ENCODE data around the gene ZC3H12D. TPM values are rescaled to one million over a fixed set of nuclear protein-coding genes. Genes with fewer than 3 reads are reported as not detected.
"Not testable (repeated sequence)": the region's sequence is repeated elsewhere in the genome, so short reads cannot be mapped to it uniquely, and the experiment has no call there.

The ZC3H12D gene
- total and polyA plus RNA-seq, 2 experiments from 2014 or later, result 0.07 TPM; not detected in 1

DNA sequence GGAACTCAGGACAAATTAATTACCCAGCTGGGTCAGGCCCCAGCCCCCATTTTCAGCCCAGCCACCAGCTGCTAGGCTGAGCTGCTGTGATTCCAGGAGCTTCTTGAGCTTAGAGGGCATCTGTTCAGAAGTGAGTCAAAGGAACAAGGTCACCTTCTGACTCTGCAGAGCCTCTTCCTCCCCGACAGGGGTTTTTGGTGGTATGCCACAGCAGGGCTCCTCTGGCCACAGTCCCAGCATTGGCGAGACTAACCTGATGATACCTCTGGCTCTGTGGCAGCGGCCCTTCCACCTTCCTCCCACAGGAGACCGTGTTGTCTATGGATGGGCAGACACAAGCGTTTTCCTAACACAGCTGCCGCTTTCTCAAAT, 39.7 kb downstream of the ZC3H12D start:
- Histone ChIP-seq H3K9me2 (ENCODE audit: insufficient read depth) (no peaks in the 10 kb centered on the region), H3K4me3 (no peak overlapping the region), H3K4me2 (no peak overlapping the region), H3K27ac (ENCODE audit: low read depth) (no peak overlapping the region), H3F3A (replicated peaks; ENCODE audit: low read depth) (no peaks in the 10 kb centered on the region), H3K27me3 (ENCODE audit: insufficient read depth) (peaks cover 7% of the 10 kb centered on the region), H4K20me1 (replicated peaks; ENCODE audit: insufficient read depth) (no peaks in the 10 kb centered on the region), H3K4me1 (ENCODE audit: insufficient read depth) (no peaks in the 10 kb centered on the region), H3K36me3 (ENCODE audit: insufficient read depth) (no peaks in the 10 kb centered on the region), H2AFZ (no peak overlapping the region), H3K79me2 (replicated peaks; ENCODE audit: insufficient read depth) (no peaks in the 10 kb centered on the region)
- DNase-seq (ENCODE audit: low spot score), result no peak
- Mint-ChIP-seq H3K4me3 (no peak overlapping the region), H3K9me3 (no peaks in the 10 kb centered on the region), H3K27me3 (ENCODE audit: insufficient read depth, low read depth, poor library complexity) (peaks cover 12% of the 10 kb centered on the region), H3K27ac (no peak overlapping the region), H3K4me1 (peaks cover 11% of the 10 kb centered on the region), H3K36me3 (ENCODE audit: low read depth) (no peaks in the 10 kb centered on the region)
- no peak for ATAC-seq
- TF ChIP-seq ZNF331 (CRISPR knock-in tag; IDR thresholded peaks at IDR 0.05; ENCODE audit: low read depth) (no peak), CREB1 (CRISPR knock-in tag; IDR thresholded peaks at IDR 0.05; ENCODE audit: low read depth) (no peak), ZNF462 (CRISPR knock-in tag; IDR thresholded peaks at IDR 0.05) (no peak), EZH2 (IDR thresholded peaks at IDR 0.05; ENCODE audit: low read depth, unreplicated experiment) (no peak), POLR2AphosphoS5 (IDR thresholded peaks at IDR 0.05; ENCODE audit: low read depth) (no peak), STAT1 (IDR thresholded peaks at IDR 0.05; ENCODE audit: unreplicated experiment) (no peak), NANOG (IDR thresholded peaks at IDR 0.05; ENCODE audit: borderline replicate concordance) (no peak)

- not testable (repeated sequence) for H3K4me3 ChIP-seq; H3K9me3 Mint-ChIP-seq; H3F3A ChIP-seq (replicated peaks; ENCODE audit: low read depth); H4K20me1 ChIP-seq (replicated peaks; ENCODE audit: insufficient read depth); H3K79me2 ChIP-seq (replicated peaks; ENCODE audit: insufficient read depth); H3K4me2 ChIP-seq; ATAC-seq; H3K9me2 ChIP-seq (ENCODE audit: insufficient read depth); H3K4me1 ChIP-seq (ENCODE audit: insufficient read depth); H3K27ac ChIP-seq (ENCODE audit: low read depth); H3K4me3 Mint-ChIP-seq; DNase-seq (ENCODE audit: low spot score); H2AFZ ChIP-seq; H3K36me3 ChIP-seq (ENCODE audit: insufficient read depth); H3K27ac Mint-ChIP-seq; H3K27me3 ChIP-seq (ENCODE audit: insufficient read depth); H3K36me3 Mint-ChIP-seq (ENCODE audit: low read depth)
- Mint-ChIP-seq H3K27me3 (ENCODE audit: insufficient read depth, low read depth, poor library complexity) (peaks cover 12% of the 10 kb centered on the region), H3K4me1 (peaks cover 11% of the 10 kb centered on the region)
These were observed 40.3 kb downstream of the ZC3H12D start for GRCh38 chr6:149444360-149445094.
